ENCODE results near the gene ZDHHC19.
"Not testable (repeated sequence)": the region's sequence is repeated elsewhere in the genome, so short reads cannot be mapped to it uniquely, and the experiment has no call there.

Gene ZDHHC19, protein sequence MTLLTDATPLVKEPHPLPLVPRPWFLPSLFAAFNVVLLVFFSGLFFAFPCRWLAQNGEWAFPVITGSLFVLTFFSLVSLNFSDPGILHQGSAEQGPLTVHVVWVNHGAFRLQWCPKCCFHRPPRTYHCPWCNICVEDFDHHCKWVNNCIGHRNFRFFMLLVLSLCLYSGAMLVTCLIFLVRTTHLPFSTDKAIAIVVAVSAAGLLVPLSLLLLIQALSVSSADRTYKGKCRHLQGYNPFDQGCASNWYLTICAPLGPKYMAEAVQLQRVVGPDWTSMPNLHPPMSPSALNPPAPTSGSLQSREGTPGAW

DNA sequence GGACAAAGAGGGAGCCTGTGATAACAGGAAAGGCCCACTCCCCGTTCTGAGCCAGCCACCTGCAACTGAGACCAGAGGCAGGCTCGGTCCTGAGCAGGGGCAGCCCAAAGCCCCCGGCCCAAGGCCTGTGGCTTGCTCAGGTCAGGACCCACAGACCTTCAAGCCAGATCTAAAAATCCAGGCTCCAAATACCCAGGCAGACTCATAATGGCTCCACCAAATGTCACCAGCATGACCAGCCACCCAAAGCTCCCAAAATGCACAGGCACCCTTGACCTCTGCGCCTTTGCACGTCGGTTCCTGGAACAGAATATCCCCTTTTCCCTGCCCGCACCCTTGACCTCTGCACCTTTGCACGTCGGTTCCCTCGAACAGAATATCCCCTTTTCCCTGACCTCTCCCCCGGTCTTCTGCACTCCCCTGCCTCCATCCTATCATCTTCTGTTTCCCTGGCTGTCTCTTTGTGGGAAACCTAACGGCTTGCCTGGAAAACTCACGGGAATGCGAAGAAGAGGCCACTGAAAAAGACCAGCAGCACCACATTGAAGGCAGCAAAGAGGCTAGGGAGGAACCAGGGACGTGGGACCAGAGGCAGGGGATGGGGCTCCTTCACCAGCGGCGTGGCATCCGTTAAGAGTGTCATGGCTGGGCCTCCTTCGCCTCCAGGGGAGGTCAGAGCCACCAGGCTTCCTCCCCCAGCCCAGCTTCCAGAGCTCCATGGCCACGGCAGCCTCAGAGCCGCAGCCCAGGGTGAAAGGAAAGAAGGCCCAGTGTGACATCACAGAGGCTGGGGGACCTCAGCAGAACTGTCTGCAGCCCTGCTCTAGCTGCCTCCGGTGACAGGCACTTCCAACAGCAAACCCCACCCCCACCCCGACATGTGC is at the start of gene ZDHHC19:
Gene ZDHHC19, minus strand, starts transcription at position 728 of the 884 bp plus-strand sequence. Its CDS starts 85 bp downstream, at position 643.
- no peak for DNase-seq (ENCODE audit: low read depth)

DNA sequence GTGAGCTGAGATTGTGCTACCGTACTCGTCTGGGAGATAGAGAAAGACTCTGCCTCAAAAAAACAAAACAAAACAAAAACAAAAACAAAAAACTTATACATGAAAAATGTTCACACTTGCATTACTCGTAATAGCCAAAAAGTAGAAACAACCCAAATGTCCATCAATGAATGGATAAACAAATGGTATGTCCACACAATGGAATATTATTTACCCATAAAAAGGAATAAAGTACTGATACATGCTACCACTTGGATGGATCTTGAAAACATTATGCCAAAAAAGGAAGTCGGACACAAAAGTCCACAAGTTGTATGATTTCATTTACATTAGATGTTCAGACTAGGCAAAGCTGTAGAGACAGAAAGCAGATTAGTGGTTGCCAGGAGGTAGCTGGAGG is 49.6 kb upstream of the ZDHHC19 start:
- no peak for DNase-seq (ENCODE audit: low read depth)

DNA sequence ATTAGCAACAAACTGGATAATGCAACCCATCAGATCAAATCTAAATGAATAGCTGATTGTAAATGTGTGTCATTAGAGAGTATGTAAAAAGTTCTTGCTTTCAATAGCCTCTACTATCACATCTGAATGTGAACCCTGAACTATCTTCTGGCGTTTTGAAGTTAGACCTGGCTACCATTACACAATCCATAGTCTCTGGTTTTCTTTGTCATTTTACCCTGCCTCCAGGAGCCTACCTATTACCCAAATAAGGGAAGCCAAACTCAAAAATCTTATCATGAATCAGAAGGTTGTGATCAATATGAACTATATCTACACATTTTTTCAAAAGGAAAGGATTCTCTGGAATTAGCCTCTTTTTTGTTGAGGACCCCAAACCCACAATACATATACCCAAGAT is 44.6 kb upstream of the ZDHHC19 start:
- no peak for DNase-seq (ENCODE audit: low read depth)

DNA sequence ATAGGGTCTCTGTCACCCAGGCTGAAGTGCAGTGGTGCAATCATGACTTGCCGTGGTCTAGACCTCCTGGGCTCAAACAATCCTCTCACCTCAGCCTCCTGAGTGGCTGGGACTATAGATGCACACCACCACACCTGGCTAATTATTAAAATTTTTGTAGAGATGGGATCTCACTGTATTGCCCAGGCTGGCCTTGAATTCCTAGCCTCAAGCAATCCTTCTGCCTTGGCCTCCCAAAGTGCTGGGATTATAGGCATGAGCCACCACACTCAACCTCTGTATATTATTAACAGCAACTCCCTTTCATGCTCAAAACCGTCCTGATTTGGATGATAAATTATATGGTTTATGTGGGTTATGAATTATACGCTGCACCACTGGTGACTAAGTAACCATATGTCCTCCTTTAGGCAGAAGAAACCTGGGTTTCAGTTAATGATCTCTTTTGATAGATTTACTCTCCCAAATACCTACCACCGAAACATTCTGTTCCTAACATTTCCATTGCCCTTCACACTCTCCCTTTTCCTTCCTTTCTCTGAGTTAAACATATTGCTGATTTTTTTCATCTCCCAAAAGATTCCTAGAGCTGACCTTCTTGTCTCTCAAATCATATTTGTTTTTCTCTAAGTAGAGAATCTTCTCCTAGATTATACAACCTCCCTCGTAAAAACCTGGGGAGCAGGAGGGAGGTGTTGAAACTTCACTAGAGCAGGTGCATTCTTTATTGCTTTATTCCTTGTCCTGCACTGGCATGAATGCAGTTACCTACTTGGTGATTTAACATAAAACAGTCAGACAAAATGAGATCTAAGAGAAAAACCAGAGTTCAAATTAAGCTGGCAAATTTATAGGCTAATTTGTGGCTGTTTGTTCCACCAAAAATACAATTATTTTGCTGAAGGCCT is 43.4 kb upstream of the ZDHHC19 start:
- DNase-seq (ENCODE audit: low read depth): no peak

DNA sequence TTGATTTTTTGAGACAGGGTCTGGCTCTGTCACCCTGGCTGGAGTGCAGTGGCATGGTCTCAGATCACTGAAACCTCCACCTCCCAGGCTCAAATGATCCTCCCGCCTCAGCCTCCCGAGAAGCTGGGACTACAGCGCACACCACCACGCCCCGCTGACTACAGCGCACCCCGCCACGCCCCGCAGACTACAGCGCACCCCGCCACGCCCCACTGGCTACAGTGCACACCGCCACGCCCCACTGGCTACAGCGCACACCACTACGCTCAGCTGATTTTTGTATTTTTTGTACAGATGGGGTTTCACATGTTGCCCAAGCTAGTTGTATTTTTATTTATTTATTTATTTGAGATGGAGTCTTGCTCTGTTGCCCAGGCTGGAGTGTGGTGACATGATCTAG is 40.7 kb upstream of the ZDHHC19 start:
- DNase-seq (ENCODE audit: low read depth): no peak

DNA sequence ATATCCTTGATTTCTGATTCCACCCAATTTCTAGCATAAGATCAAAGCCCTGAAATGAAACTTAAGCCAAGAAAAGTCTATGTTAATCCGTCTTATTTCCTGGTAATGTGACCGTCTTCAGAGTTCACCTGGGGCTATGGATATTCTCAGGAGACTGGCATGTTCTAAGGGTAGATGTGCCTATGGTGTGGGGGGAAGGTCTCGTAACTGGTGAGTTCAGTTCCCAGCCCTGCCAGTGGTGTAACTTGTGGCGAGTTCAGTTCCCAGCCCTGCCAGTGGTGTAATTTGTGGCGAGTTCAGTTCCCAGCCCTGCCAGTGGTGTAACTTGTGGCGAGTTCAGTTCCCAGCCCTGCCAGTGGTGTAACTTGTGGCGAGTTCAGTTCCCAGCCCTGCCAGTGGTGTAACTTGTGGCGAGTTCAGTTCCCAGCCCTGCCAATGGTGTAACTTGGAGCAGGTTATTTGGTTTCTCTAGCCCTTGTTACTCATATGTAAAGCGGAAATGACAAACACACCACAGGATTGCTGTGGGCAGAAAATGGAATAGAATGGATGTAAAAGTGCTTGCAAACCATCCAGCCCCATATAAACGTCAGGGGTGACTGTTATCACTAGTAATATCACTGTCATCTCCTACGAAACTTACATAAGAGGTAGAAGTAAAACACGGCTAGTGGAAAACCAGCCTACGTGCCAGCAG is 35.6 kb upstream of the ZDHHC19 start:
- peak; percentile 66 for DNase-seq (ENCODE audit: low read depth)

DNA sequence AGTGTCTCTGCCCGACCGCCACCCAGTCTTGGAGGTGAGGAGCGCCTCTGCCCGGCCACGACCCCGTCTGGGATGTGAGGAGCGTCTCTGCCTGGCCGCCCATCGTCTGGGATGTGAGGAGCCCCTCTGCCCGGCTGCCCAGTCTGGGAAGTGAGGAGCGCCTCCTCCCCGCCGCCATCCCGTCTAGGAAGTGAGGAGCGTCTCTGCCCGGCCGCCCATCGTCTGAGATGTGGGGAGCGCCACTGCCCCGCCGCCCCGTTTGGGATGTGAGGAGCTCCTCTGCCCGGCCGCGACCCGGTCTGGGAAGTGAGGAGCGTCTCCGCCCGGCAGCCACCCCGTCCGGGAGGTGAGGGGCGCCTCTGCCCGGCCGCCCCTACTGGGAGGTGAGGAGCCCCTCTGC is 33.0 kb upstream of the ZDHHC19 start:
- not testable (repeated sequence) for DNase-seq (ENCODE audit: low read depth)

DNA sequence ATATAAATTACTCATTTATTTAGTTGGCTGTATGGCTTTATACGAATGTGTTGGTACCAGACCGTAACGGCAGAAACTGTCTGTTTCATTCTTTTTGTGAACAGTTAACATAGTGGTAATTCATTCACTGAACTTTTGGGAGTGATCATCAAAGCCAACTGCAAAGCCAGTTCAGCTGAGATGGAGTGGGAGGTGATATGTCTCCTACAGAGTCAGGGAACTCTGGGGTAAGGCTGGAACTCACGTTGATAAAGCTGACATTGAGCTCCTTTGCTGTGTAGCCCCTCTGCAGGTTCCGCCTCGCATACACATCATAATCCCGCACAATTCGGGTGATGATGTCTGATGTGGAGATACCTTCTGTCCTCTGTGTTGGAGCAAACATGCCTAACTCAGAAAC is 30.5 kb upstream of the ZDHHC19 start:
- no peak for DNase-seq (ENCODE audit: low read depth)

DNA sequence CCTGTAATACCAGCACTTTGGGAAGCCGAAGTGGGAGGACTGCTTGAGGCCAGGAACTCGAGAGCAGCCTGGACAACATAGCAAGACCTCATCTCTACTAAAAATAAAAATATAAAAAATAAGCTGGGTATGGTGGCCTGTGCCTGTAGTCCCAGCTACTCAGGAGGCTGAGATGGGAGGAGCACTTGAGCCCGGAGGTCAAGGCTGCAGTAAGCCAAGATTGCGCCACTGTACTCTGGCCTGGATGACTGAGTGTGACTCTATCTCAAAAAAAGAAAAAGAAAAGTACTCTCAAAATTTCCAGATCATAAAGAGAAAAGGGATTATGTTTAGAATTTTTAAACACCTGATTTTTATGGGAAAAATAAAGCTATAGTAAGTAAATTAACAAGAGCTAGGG is 29.2 kb upstream of the ZDHHC19 start:
- DNase-seq (ENCODE audit: low read depth): no peak

DNA sequence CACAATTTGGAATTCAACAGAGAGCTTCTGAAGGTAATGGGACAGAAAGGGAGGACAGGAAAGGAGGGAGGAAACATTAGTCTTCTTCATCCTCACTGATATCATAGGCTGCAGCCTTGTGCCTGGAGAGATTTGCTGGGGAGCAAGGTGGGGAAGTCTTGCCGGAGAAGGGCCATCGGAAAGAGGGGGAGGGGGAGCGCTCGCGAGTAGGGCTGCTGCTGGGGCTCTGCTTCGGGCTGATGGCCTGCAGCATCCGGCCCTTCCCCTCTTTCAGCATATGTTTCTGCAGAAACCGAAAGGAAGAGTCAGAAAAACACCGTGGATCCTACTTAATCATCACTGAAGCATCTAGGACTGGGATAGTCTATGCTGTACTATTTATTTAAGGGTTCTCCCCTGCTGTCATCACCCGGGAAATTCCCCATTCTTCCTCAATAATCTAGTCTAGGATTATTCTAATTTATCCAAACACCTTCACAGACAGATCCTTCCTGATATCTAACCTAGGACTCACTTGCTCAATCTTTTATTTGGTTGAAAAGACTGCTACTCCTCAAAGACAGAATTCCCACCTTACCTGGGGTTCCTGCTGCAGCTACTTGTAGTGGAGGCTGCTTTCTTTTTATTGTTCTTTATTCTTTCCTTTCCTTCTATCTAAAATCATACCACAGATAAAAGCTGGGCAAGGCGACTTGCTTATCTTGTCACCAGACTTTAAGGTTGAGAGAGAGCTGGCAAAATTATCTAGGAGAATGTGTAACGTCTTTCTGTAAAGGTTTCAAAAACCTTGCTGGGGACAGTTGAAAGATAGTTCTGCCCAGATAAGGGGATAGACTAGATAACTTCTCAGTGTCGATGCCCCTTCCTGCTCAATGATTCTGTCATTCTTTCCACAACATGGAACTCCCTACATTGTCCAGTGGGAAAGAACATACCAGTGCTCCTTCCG is 27.7 kb upstream of the ZDHHC19 start:
- DNase-seq (ENCODE audit: low read depth): no peak

DNA sequence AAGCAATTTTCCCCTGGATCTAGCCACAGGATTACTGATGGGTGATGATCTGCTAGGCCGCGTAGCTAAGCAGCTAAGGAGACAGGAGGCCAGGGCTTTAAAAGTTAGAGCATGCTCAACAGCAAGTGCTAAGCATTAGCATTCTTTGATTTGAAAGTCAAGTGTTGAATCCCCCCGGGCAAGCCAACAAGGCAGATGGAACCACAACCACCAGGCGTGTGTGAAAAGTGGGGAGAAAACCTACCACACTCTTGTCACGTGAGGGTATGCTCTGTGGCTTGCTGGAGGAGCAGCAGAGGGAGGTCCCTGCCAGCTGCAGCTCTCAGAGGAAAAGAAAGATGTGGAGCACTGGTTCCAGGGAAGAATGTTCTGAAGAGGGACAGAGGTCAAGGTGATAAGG is 26.0 kb upstream of the ZDHHC19 start:
- DNase-seq (ENCODE audit: low read depth): no peak

DNA sequence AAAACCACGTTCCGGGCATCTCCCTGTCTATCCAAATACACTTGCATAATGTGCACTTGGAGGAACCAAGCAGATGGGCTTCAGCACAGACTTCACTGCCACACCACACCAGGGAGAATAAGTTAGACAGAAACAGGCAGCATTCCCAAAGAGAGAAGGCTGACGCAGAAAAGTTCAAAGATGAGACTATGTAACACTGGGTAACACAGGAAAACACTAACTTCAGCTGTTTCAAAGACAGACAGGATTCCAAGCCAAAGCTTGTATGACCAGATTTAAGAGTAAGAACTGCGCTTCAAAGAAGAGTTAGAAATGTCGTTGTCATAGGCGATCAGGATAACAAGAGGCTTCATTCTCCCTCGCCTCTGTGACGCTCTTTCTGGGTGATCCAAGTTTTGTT is 25.0 kb upstream of the ZDHHC19 start:
- DNase-seq (ENCODE audit: low read depth): no peak

DNA sequence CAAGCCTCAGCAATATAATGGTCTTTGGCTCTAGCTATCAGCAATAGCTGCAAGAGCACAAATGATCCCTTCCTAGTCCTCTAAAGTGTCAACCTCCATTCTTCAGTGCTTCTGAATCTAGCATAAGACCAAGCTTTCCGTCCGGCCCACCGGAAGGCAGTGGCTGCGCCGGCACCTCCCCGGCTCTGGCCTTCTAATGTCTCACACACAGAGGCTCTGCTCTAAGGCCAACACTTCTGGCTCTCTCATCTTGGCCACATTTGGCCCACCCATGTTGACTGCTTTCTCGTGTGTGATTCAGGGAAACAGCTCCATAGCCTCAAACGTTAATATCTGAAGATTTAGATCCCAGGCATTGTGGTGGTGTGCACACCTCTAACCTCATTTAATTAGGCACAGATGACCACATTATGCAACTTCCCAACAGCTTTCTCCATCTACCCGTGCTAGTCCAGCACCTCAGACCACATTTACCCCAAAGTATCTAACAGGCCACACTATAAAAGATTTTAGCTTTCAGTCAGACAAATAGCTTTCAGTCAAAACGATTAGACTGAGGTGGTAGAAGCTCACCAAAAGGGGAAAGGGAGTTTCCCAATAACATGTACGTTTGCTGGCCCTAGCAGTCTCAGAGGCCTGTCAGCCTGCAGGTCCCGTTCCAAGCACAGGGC is 24.4 kb upstream of the ZDHHC19 start:
- DNase-seq (ENCODE audit: low read depth): no peak

DNA sequence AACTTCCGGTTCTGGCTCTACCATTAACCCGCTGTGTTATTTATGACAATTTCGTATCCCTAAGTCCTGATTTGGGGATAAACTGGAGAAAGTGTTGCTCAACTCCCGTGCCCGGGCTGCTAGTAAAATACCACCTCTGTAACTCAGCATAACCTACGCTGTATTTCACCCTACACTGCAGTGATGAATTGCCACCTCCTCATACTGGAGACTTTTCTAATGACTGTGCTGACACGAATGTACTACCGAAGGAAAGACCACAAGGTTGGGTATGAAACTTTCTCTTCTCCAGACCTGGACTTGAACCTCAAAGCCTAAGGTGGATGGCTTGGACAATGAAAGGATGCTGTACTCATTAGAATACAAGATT is 21.7 kb upstream of the ZDHHC19 start:
- no peak for DNase-seq (ENCODE audit: low read depth)

DNA sequence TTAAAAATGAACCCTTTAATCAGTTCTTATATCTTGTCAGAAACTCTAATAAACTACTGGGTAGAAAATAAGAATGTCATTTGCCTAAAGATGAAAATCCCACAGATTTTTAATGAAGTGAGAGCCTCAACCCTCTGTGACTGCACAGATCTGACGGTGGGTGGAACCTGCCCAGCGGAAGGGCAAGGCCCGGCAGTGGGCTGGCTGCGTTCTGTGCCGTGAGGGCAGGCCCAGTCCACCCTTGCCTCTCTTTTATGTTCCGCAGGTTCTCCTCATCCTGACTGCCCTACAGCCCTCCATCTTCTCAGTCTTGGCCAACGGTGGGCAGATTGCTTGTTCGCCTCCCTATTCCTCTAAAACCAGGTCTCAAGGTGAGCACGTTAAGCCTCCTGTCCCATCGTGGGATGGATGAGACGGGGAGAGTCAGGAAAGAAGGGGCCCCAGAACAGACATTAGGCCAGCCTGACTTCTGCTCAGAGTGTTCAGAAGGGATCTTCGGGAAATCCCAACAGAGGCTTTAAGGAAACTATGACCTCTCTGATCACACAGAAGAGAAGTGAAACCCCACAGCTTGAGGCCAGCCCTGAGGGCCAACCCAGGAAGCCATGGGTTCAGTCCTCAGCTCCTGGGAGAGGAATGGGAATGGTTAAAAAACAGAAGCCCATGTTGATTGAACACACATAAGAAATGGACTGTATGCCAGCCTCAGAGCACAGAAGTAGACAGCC is 21.1 kb upstream of the ZDHHC19 start:
- DNase-seq (ENCODE audit: low read depth): no peak

DNA sequence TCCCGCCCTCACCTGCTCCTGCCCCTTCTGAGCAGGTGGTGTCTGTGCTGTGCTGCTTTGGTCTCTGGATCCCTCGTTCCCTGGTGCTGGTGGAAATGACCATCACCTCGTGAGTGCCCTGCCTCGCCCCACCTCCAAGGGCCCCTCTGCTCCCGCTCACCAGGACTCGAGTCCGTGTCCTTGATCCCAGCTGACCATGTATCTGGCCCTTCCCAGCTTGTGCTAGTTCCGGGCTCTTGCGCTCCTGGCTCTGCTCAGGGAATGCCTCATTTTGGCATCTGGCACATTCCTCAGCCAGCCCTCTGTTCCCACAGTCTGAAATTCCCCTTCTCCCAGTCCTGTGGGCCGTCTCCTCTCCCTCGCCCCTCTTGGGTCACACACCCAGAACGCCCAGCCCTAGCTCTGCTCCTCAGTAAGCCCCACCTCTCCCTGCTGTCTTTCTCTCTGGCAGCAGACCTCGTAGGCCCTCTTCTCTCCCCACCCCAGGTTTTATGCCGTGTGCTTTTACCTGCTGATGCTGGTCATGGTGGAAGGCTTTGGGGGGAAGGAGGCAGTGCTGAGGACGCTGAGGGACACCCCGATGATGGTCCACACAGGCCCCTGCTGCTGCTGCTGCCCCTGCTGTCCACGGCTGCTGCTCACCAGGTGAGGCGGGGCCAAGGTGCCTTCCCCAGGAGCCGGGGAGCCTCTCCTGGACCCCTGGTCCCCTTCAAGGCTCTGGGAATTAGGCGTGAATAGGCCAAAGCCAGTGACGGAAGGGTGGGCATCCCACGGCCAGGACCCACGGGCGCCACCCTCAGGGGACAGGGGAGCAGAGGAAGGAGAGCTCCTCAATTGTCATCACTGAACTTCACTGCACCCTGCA is 16.7 kb upstream of the ZDHHC19 start:
- DNase-seq (ENCODE audit: low read depth): no peak

DNA sequence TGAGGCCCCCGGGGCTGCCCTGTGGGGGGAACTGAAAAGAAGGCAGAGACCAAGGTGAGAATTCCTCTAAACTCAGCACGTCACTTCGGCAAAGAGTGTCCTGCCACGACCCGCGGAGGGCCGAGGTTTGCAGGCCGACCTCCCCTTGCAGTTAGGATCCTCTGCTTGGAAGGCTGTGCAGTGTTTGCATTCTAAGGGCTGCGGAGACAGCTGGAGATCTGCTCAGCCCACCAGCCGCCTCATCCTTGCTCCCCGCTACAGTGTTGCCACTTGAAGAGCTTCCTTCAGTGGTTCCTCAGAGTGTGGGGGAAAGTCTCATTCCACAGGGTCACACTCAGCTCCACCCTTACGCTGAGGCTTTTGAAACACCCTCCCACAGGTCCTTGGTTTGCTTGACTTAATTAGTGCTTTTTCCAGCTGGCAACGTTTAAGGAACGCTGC is 15.9 kb upstream of the ZDHHC19 start:
- DNase-seq (ENCODE audit: low read depth): no peak

DNA sequence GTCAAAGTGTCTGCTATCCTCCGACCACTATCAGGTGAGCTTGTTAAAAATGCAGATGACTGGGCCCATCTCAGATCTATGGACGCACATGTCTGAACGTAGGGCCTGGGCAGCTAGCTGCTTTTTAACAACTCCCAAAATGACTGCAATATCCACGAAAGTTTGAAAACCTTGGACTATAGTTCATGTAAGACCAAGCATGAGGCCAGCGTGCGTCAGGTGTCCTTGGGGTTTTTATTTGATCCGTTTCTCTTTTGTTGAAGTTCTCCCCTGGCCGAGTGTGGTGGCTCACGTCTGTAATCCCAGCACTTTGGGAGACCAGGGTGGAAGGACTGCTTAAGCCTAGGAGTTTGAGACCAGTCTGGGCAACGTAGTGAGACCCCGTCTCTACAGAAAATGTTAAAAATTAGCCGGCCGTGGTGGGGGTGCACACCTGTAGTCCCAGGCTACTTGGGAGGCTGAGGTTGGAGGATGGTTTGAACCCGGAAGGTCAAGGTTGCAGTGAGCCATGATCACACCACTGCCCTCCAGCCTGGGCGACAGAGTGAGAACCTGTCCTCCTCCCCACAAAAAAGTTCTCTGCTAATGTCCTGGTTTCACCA is 14.7 kb upstream of the ZDHHC19 start:
- no peak for DNase-seq (ENCODE audit: low read depth)

All from HS-27A (cell line).